NCI-H226 (cell line): ENCODE data around the gene FAM47E.

Source experiments
- DNase-seq: peaks from one replicate; pipeline ENCODE4 v3.0.0-alpha.2; 2015

The FAM47E gene, protein sequence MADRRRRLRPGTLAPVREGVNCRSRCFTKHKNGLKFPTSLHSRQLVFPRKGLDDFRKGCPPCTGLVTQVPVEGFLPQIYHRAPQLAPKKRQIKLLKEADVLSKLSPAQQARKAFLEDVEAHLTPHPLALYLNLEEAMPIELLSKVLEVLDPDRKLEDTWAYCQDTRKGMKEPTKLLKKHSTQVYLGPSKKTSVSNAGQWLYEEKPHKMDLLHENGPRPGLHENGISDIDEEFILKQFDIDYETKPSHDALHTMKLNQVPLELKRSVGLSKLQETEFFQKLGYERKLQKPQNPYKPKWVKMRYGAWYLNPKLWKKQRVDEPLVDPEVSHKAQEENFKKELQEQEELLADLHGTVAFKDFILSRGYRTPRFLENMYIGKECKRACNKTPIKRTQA

GRCh38 chr4:76251441-76252270 is at the start of gene FAM47E:
FAM47E (plus strand) TSS chr4:76251721; CDS start chr4:76251747, 26 bp downstream.
- peak; percentile 9 for DNase-seq

GRCh38 chr4:76203541-76203940 is 48.0 kb upstream of the FAM47E start:
- DNase-seq = no peak

DNA sequence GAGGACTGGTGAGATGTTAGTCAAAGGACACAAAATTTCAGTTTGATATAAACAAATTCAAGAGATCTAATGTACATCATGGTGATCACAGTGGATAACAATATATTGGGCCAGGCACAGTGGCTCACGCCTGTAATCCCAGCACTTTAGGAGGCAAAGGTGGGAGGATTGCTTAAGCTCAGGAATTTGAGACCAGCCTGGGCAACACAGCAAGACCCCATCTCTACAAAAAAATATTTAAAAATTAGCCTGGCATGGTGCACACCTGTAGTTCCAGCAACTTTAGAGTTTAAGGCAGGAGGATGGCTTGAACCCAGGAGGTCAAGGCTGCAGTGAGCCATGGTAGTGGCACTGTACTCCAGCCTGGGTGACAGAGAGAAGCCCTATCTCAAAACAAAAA is 46.6 kb upstream of the FAM47E start:
- no peak for DNase-seq

DNA sequence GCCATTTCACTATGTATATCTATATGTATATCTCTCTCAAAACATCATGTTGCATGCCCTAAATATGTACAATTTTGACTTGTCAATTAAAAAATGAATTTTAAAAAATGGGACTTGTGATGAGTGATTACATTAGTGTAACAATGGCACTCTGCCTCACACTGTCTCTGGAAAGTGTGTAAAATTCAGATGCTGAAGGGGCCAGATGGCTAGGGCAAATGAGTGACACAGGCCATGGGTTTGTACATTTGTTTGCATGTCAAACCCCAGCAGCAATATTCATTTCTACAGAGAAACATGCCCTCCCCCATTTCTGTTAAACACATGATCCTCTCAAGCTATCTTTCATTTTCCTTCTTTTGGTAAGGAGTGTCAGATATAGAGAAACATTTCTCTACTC is 46.0 kb upstream of the FAM47E start:
- DNase-seq = no peak

GRCh38 chr4:76206222-76206942 is 45.1 kb upstream of the FAM47E start:
- no peak for DNase-seq

- no peak for DNase-seq
These were observed 44.0 kb upstream of the FAM47E start for GRCh38 chr4:76207549-76207948.

DNA sequence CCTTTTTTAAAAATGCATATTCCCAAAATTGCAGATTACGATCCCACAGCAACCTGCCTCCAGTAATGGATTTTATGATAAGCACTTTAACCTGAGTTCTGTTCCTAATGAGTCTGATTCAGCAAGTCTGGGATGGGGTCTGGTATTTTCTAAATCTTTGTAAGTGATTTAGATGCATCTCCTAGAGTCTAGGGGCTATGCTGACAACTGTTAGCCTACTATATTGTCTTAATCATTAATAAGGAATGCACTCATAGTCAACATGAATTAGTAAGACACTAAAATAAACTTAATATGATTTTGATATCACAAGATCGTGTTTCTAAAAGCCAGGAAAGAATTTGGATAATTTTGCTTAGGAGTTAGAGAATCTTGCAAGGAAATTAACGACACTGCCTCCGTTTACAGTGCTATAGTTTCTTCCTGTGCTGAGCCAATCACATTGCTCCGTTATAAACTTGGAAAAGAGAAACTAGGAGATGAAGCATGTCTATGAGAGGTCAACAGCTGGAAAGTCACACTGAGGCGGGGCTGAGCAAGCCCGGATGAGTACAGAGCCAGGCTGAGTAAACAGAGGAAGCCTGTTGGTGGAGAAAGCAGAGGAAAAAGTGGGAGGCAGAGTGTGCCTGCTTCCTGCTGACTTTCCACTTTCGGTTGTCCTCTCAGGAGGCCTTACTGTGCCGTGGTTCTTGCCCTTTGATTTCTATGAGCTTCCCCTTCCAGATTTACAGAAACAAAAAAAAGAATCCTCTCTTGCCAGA is 43.3 kb upstream of the FAM47E start:
- peak; percentile 39 for DNase-seq

DNA sequence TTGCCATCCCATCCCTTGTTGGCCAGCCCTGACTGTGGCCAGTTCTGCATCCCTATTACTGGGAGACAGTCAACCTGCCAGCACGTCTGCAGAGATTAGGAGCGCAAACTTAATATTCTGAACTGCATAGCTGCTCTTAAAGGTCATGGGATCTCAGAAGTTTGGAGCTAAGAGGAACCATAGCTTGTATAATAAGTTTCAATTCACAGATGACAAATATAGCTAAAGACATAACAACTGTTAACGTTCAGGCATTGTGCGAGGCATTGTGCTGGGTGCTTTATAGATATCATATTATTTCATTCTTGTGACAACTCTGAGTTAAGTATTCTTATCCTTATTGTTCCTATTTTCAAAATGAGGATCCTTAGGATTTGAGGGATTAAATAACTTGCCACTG is 41.6 kb upstream of the FAM47E start:
- no peak for DNase-seq

GRCh38 chr4:76210452-76210851 is 41.1 kb upstream of the FAM47E start:
- no peak for DNase-seq

DNA sequence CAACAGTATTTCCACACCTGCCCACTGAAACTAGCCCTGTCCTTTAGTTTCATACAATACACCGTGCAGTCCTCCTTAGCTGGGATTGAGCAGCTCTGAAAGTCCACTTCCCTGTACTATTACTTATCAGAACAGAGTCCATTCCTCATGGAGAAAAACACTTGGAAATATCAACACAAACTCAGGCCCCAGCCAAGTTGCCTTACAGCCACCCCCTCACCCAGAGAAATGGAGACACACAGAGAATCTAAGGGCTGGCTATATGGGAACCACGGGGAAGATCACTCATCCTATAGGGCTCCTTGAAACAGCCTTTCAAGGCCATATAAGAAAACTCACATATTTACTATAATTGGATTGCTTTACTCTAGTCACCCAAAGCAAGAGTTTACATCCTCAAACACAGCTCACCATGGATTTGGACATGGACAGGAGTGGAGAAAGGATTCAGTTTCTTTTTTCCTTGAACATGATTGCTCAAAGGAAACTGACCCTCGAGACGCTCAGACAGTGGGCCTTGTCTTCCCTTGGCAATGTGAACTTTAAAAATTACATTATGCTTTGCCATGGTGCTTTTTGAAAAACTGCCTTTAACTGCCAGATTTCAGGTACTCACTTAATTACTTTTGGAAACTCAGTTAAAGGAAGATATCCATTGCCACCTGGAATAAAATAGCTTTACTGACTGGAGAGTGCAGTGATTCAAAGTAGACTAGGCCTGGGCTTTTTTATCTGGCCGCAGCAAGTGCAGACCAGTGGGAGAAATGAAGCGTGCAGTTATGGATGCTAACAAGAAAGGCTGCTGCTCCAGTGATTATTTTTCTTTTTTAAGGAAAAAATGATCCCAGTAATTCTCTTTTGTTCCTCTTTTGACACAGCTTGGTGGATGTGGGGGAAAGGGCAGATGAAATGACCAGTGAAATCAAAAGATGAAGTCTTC is 39.5 kb upstream of the FAM47E start:
- no peak for DNase-seq

- DNase-seq = no peak
These were observed 38.6 kb upstream of the FAM47E start for GRCh38 chr4:76212851-76213414.

DNA sequence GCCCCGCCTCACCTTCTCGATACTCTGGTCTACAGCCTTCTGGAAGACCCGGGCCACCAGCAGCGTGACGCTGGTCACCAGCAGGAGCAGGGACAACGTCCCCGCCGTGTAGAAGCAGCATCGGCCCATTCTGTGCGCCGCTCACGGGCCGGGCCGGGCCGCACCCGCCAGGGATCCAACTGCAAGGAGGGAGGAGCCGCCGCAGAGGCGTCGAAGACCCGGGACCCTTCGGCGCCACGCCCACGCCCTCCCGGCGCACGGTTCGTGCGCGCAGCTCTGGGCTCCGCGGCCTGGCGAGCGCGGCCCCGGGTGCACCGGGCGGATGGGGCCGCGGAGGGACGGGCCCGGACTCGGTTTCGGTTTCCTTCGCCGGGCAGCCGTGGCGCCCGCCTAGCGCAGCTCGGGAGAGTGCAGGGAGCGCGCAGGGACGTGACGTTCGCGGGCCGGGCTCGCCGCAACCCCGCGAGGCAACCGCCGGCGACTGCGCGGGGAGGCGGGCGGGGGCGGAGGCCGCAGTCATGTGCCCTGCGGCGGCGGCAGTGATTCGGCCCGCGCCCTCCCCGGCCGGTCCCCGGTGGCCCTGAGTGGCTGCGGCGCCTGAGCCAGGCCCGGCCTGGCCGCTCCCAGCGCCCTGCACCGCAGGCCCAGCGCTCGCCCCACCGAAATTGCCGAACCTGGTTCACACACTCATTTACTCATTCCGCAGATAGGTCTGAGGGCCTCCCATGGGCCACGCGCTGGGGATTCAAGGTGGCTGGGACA is 37.9 kb upstream of the FAM47E start, which contains the start of gene SCARB2:
SCARB2 (minus strand) TSS at position 410 of the 762 bp plus-strand sequence; CDS start at position 129, 281 bp downstream.
- peak; percentile 63 for DNase-seq

DNA sequence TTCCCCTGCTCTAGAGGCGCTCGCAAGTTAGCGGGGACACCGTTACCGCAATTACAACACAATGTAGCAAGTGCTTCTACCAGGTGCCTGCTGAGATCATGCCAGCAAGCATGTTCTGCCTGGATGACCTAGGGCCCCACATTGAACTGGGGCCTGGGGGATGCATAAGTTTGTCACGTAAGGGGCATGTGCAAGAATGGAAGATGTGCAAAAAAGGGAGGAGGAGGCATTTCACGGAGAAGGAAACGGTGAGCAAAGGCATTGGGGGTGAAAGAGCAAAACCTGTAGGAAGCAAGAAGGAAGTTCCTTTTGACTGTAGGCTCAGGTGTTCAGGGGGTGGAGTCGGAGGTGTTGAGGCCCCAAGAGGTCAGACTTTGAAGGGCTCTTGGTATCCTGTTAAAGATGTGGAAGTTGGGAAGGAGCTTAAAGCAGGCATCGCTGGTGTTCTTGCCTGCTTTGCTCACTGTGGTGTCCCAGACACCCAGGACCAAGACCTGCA is 37.3 kb upstream of the FAM47E start:
- DNase-seq = no peak

DNA sequence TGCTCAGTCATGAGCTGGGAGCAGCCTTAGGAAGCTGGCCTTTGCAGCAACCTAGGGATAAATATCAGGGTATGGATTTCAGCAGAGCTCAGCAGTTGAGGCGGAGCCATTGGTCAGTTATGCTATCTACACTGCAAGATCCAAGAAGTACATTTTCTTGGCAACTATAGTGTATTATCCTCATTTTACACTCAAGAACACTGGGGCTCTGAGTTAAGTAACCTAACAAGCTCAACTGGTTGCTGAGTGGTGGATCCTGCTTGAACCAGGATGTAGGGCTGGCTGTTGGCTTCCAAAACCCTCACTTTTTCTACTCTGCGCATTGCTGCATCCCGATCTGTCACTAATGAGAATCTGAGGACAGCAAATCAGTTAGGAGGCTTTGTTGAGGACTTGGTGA is 36.4 kb upstream of the FAM47E start:
- no peak for DNase-seq

- DNase-seq = no peak
These were observed 35.0 kb upstream of the FAM47E start for GRCh38 chr4:76216524-76216923.

GRCh38 chr4:76216975-76217814 is 34.3 kb upstream of the FAM47E start:
- no peak for DNase-seq

DNA sequence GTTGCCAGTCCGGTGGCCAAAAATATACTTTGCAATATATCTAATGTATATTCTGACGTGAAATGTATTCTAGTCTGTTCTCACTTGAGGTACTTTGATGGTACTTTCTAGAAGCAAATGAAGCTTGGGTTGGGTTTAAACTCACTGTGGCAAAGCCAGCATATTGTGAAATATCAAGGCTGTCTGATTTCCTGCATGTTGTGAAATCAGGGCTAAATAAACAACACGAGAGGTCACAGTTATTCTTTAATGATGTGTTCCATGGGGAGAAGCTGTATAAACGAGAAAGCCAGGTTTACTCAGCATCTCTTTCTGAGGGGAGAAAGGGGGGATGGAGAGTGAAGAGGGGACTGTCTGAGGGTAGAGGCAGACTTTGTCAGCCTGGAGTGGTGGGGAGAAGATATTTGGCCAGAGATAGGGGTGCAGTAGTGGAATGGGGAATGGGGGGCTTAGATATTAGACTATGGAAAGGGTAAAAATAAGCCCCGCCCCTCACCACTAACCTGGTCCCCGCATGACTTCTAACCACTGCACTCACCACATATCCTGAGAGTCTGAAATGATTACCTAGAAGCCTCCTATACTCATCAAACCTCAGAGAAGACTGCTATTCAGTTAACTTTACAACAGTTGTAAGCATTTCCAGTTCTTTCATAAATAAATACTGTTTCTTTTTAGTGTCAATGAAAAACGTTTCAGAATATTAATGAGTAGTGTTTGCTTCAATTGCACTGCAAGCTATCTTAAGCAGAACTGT is 32.0 kb upstream of the FAM47E start:
- DNase-seq = peak; percentile 30

GRCh38 chr4:76224171-76224570 is 27.4 kb upstream of the FAM47E start:
- no peak for DNase-seq
